Measurements from ENCODE around the gene NOL6.

Gene NOL6

GRCh38 chr9:33465596-33466564 is 7.8 kb downstream of the NOL6 start:
- H3K4me3 ChIP-seq (ENCODE audit: insufficient read depth, low read length, poor library complexity, severe bottlenecking) = no peak overlapping the region
- no peaks in the 10 kb centered on the region for H3K9me3 ChIP-seq (ENCODE audit: insufficient read depth, low read length)
- no peak overlapping the region for H3K27ac ChIP-seq (ENCODE audit: low read depth, low read length)
- no peaks in the 10 kb centered on the region for H3K9me2 ChIP-seq (replicated peaks; ENCODE audit: insufficient read depth, low read length)
- no peak overlapping the region for H3K4me2 ChIP-seq (ENCODE audit: low read depth, low read length, poor library complexity, severe bottlenecking)
- no peaks in the 10 kb centered on the region for H3K36me3 ChIP-seq (ENCODE audit: low read length)
- no peaks in the 10 kb centered on the region for H3K27me3 ChIP-seq (ENCODE audit: low read length)
- TF ChIP-seq EZH2phosphoT487 (conservative IDR thresholded peaks at IDR 0.05; ENCODE audit: low read length) (no peak), CTCF (IDR thresholded peaks at IDR 0.05; ENCODE audit: insufficient read depth, low read length, poor library complexity, severe bottlenecking) (no peak)
- H2AFZ ChIP-seq (ENCODE audit: low read depth, low read length, severe bottlenecking) = no peak overlapping the region
- H3F3A ChIP-seq (ENCODE audit: insufficient read depth) = no peaks in the 10 kb centered on the region
- H4K20me1 ChIP-seq (ENCODE audit: low read depth, low read length) = no peaks in the 10 kb centered on the region
- no peaks in the 10 kb centered on the region for H3K79me2 ChIP-seq (ENCODE audit: insufficient read depth, low read length)
- H3K9ac ChIP-seq (ENCODE audit: low read length) = no peak overlapping the region

- TF ChIP-seq EZH2phosphoT487 (conservative IDR thresholded peaks at IDR 0.05; ENCODE audit: low read length) = no peak
- TF ChIP-seq CTCF (IDR thresholded peaks at IDR 0.05; ENCODE audit: insufficient read depth, low read length, poor library complexity, severe bottlenecking) = no peak
- H3K9me2 ChIP-seq (replicated peaks; ENCODE audit: insufficient read depth, low read length) = no peaks in the 10 kb centered on the region
- no peak overlapping the region for H3K27ac ChIP-seq (ENCODE audit: low read depth, low read length)
- H3F3A ChIP-seq (ENCODE audit: insufficient read depth) = no peaks in the 10 kb centered on the region
- no peaks in the 10 kb centered on the region for H3K9me3 ChIP-seq (ENCODE audit: insufficient read depth, low read length)
- no peaks in the 10 kb centered on the region for H3K79me2 ChIP-seq (ENCODE audit: insufficient read depth, low read length)
- H3K4me3 ChIP-seq (ENCODE audit: insufficient read depth, low read length, poor library complexity, severe bottlenecking) = no peak overlapping the region
- H3K9ac ChIP-seq (ENCODE audit: low read length) = no peak overlapping the region
- no peaks in the 10 kb centered on the region for H4K20me1 ChIP-seq (ENCODE audit: low read depth, low read length)
- H2AFZ ChIP-seq (ENCODE audit: low read depth, low read length, severe bottlenecking) = no peak overlapping the region
- no peak overlapping the region for H3K4me2 ChIP-seq (ENCODE audit: low read depth, low read length, poor library complexity, severe bottlenecking)
- no peaks in the 10 kb centered on the region for H3K27me3 ChIP-seq (ENCODE audit: low read length)
- H3K36me3 ChIP-seq (ENCODE audit: low read length) = no peaks in the 10 kb centered on the region
Measured at GRCh38 chr9:33465096-33465495, 8.6 kb downstream of the NOL6 start.

GRCh38 chr9:33464045-33464636 is 9.6 kb downstream of the NOL6 start:
- Histone ChIP-seq H3K4me3 (ENCODE audit: insufficient read depth, low read length, poor library complexity, severe bottlenecking) (no peak overlapping the region), H3K27ac (ENCODE audit: low read depth, low read length) (no peak overlapping the region), H3K4me2 (ENCODE audit: low read depth, low read length, poor library complexity, severe bottlenecking) (no peak overlapping the region), H3K27me3 (ENCODE audit: low read length) (no peaks in the 10 kb centered on the region), H3K79me2 (ENCODE audit: insufficient read depth, low read length) (no peaks in the 10 kb centered on the region), H2AFZ (ENCODE audit: low read depth, low read length, severe bottlenecking) (no peak overlapping the region), H3K36me3 (ENCODE audit: low read length) (no peaks in the 10 kb centered on the region), H4K20me1 (ENCODE audit: low read depth, low read length) (no peaks in the 10 kb centered on the region), H3K9me3 (ENCODE audit: insufficient read depth, low read length) (no peaks in the 10 kb centered on the region), H3K9ac (ENCODE audit: low read length) (no peak overlapping the region), H3F3A (ENCODE audit: insufficient read depth) (no peaks in the 10 kb centered on the region), H3K9me2 (replicated peaks; ENCODE audit: insufficient read depth, low read length) (no peaks in the 10 kb centered on the region)
- TF ChIP-seq EZH2phosphoT487 (conservative IDR thresholded peaks at IDR 0.05; ENCODE audit: low read length) (no peak), CTCF (IDR thresholded peaks at IDR 0.05; ENCODE audit: insufficient read depth, low read length, poor library complexity, severe bottlenecking) (no peak)

Measured in SU-DHL-6 (cell line).